GM12873 (cell line): Measurements from ENCODE around the gene FSCN2.

Experiments used
- CTCF ChIP-seq: IDR thresholded peaks from 2 replicates; pipeline ENCODE4 v1.5.1; 2012; ENCODE audit warnings: low read depth, mild to moderate bottlenecking, moderate library complexity, low read length, control low read depth; ENCODE audit not compliant: insufficient read depth; ENCODE audit errors: missing control alignments

The FSCN2 gene

DNA sequence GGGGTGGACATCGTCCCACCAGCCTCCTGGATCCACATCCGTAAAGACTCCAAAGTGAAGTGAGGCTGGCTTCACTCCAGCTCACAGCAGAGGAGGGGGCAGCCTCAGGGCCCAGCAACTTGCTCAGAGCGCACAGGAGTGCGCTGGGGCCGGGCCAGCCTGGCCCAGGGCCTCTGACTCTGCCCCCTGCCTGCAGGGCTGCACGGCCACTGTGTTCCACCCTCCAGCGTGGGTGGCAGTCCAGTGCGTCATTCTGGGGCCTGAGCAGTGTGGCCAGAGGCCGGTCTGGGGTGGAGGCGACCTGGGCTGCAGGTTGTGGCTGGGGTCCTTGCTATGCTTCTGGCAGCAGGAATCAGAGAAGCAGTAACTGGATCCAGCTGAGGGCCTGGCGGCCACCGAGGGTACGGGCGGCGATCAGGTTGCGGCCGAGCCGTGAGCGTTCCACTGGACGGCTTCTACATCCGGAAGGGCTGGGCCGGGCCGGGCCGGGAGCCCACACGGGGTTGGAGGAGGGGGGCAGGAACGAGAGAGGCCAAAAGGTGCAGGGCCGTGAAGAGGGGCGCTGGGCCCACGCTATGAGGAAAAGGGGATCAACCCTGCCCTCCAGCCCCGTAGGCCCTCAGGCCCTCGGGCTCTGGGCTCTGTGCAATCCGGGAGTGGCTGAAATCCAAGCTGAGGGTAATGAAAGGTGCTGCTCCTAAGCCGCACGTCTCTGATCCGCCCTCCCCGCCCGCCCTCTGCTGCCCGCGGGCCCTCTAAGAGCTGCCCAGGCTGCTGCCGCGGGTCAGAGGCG, at the start of gene FSCN2:
Gene FSCN2, plus strand, starts transcription at position 787 of the 793 bp plus-strand sequence. CDS start 155 bp downstream, outside the sequence.
- no peak for TF ChIP-seq CTCF

GRCh38 chr17:81479175-81480071, 48.8 kb upstream of the FSCN2 start:
- no peak for TF ChIP-seq CTCF

GRCh38 chr17:81480140-81481072, 47.8 kb upstream of the FSCN2 start:
- no peak for TF ChIP-seq CTCF

DNA sequence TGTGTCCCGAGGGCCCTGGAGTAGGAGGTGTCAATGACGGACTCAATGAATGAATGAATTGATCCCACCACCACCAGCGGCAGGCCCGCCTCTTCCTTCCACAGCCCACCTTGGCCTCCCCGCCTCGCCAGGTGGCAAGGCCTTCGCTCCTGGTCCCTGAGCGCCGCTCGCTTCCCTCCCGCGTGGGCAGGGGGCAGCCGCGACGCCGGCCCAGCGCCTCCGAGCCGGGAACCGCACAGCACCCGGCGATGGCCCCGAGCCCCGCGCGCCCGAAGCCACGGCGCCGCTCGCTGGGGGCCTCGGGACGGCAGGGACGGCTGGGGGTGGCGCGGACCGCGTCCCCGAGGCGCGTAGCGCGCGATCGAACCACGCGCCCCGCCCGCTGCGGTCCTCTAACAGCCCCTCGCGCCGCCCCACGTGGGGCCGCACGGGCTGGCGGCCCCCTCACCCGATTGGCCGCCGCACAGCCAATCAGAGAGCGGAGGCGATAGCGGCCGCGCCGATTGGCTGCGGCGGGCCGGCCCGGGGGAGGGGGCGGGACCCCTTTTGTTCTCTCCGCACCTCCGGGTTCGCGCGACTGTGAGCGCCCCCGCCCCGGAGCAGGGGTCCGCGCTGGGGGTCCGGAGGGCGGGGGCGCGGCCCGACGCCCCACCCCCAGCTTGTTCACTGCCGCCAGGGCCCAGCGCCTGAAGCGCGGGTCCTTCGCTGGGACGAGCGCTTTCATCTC, 46.9 kb upstream of the FSCN2 start:
- TF ChIP-seq CTCF, result no peak

DNA sequence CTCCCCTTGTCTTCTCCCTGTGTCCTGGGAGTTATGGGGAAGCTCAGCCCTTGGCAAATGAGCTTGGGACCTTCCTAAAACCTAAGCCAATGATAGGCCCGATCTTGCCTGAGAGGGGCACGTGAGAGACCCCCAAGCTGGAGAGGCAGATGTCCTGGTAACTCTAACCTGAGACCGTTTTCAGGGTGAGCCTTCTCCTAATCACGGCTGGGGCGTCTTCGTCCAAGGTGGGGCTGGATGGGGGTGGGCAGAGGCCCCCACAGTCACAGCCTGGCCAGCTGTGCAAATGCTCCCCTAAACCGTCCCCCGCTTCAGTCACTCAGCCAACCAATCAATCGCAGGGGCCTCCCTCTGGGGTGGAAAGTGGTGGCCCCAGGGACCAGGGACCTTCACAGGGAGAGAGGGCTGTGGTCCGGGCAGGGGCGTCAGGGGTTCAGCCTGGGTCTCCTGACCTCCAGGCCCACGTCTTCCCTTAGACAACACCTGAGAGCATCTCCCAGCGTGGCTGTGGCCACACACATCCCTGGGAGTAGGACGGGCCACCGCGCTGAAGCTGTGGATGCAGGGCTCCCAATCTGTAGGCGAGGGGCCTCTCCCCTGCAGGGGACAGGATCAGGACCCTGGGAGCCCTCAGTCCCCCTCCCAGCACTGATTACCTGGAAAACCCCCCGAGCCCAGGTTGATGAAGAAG, 46.2 kb upstream of the FSCN2 start:
- TF ChIP-seq CTCF, result no peak

DNA sequence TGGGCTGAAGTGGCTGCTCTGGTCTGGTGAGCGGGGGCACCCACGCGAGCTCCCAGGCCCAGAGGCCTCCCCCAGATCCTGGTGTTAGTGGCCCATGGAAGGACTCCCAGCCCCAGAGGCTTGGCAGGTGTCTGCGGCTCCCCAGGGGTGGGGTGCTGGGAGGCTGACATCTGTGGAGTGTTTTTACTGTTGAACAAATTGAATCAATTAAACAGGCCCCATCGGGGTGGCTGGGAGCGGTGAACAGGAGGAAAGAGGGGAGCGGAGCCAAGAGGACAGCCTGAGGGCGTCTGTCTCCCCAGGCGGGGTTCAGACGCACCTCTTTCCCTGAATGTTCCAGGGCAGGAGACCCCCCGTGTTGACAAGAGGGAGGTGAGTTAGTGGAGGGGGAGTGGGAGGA, 45.5 kb upstream of the FSCN2 start:
- TF ChIP-seq CTCF, result no peak
